HEK293 (cell line): Measurements from ENCODE around the gene B3GLCT.

Experiments
- CTCF ChIP-seq: fragments of 450-650 bp; formaldehyde crosslinking; IDR thresholded peaks from 2 replicates; pipeline ENCODE4 v1.5.1; 2016; ENCODE audit warnings: missing biosample characterization, missing genetic modification characterization
- EGR2 ChIP-seq: fragments of 450-650 bp; formaldehyde crosslinking; IDR thresholded peaks from 2 replicates; pipeline ENCODE4 v1.5.1; 2016; ENCODE audit warnings: low read depth, missing biosample characterization, missing genetic modification characterization
- GLI2 ChIP-seq: fragments of 450-650 bp; formaldehyde crosslinking; IDR thresholded peaks from 2 replicates; pipeline ENCODE4; 2017; ENCODE audit warnings: missing biosample characterization, missing genetic modification characterization, low read depth, borderline replicate concordance
- SCRT2 ChIP-seq: fragments of 450-650 bp; formaldehyde crosslinking; IDR thresholded peaks from 2 replicates; pipeline ENCODE4 v1.5.1; 2016; ENCODE audit warnings: missing biosample characterization, missing genetic modification characterization
- ZBTB20 ChIP-seq: fragments of 450-650 bp; formaldehyde crosslinking; IDR thresholded peaks from 2 replicates; pipeline ENCODE4 v1.5.1; 2016; ENCODE audit warnings: missing biosample characterization, missing genetic modification characterization
- ZBTB49 ChIP-seq: fragments of 450-650 bp; formaldehyde crosslinking; IDR thresholded peaks from 2 replicates; pipeline ENCODE4 v1.5.1; 2016; ENCODE audit warnings: missing biosample characterization, missing genetic modification characterization, low read depth
- ZNF121 ChIP-seq: fragments of 450-650 bp; formaldehyde crosslinking; IDR thresholded peaks from 2 replicates; pipeline ENCODE4 v1.5.1; 2016; ENCODE audit warnings: missing biosample characterization, missing genetic modification characterization
- ZNF138 ChIP-seq: fragments of 450-650 bp; formaldehyde crosslinking; IDR thresholded peaks from 2 replicates; pipeline ENCODE4 v1.5.1; 2016; ENCODE audit warnings: missing biosample characterization, missing genetic modification characterization, borderline replicate concordance
- ZNF274 ChIP-seq, 2 experiments: fragments of 200-500 bp in 1 of 2; fragments of 450-650 bp in 1 of 2; sonication (Bioruptor generic) in 1 of 2; formaldehyde crosslinking in 1 of 2; IDR thresholded peaks; 2 replicates each; pipeline versions ENCODE4 v1.5.1 to v1.6.1; 2014 to 2016; ENCODE audit warnings: borderline replicate concordance in 1 of 2, inconsistent platforms in 1 of 2, low read length in 1 of 2, missing biosample characterization in 1 of 2, missing genetic modification characterization in 1 of 2
- ZNF311 ChIP-seq: fragments of 450-650 bp; formaldehyde crosslinking; IDR thresholded peaks from 2 replicates; pipeline ENCODE4 v1.5.1; 2017; ENCODE audit warnings: missing biosample characterization, missing genetic modification characterization, borderline replicate concordance
- ZNF398 ChIP-seq: fragments of 450-650 bp; formaldehyde crosslinking; IDR thresholded peaks from 2 replicates; pipeline ENCODE4 v1.5.1; 2017; ENCODE audit warnings: missing biosample characterization, missing genetic modification characterization
- ZNF610 ChIP-seq: fragments of 450-650 bp; formaldehyde crosslinking; IDR thresholded peaks from 2 replicates; pipeline ENCODE4 v1.5.1; 2016; ENCODE audit warnings: missing biosample characterization, missing genetic modification characterization, borderline replicate concordance
- ZSCAN30 ChIP-seq: fragments of 450-650 bp; IDR thresholded peaks from 2 replicates; pipeline ENCODE4 v1.5.1; 2018; ENCODE audit warnings: missing biosample characterization, mild to moderate bottlenecking, missing genetic modification characterization, moderate library complexity

GRCh38 chr13:31246918-31247317 lies 47.1 kb downstream of the B3GLCT start:
- TF ChIP-seq CTCF (tag by site-specific recombination): no peak
- TF ChIP-seq ZNF311 (tag by site-specific recombination): no peak
- no peak for TF ChIP-seq ZSCAN30 (tag by site-specific recombination)
- no peak for TF ChIP-seq ZBTB20 (tag by site-specific recombination)
- TF ChIP-seq ZNF610: no peak
- no peak for TF ChIP-seq GLI2 (tag by site-specific recombination)
- no peak for TF ChIP-seq SCRT2 (tag by site-specific recombination)
- TF ChIP-seq EGR2 (tag by site-specific recombination): no peak
- TF ChIP-seq ZNF121 (tag by site-specific recombination): no peak
- TF ChIP-seq ZNF398 (tag by site-specific recombination): no peak
- TF ChIP-seq ZNF274 (IDR thresholded peaks at IDR 0.05; ENCODE audit: low read length): no peak
- no peak for TF ChIP-seq ZNF274 (tag by site-specific recombination; IDR thresholded peaks at IDR 0.05; ENCODE audit: borderline replicate concordance)
- no peak for TF ChIP-seq ZBTB49
- no peak for TF ChIP-seq ZNF138
